CD4-positive, alpha-beta T cell treated with Interleukin-15 for 4 hours (primary cell): ENCODE measurements around the gene APPL2.

ENCODE experiments used
- DNase-seq: peaks from one replicate; pipeline ENCODE4 v3.0.0-alpha.2; 2020; ENCODE audit warnings: low spot score

APPL2 gene

DNA sequence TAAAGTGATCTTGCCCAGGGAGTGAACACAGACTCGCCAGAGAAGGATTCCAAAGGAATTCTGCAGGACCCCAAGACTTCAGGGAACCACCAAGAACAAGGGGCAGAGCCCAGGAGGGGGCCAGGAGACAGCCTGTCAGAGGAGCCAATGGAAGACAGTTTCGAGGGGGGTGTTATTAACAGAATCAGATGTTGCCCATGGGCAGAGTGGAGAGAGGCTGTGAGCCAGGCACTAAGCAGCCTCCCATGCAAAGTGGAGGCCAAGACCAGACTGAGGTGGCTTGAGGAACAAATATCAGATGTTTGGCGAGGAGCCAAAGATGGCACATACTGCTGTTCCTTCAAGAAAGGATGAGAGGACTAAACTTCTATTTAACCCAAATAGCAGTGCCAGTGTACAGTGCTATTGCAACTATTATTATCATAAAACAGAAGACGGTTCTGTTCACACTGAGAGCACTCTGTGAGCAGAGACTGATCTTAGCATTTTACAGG, 12.6 kb downstream of the APPL2 start:
- DNase-seq, result no peak

DNA sequence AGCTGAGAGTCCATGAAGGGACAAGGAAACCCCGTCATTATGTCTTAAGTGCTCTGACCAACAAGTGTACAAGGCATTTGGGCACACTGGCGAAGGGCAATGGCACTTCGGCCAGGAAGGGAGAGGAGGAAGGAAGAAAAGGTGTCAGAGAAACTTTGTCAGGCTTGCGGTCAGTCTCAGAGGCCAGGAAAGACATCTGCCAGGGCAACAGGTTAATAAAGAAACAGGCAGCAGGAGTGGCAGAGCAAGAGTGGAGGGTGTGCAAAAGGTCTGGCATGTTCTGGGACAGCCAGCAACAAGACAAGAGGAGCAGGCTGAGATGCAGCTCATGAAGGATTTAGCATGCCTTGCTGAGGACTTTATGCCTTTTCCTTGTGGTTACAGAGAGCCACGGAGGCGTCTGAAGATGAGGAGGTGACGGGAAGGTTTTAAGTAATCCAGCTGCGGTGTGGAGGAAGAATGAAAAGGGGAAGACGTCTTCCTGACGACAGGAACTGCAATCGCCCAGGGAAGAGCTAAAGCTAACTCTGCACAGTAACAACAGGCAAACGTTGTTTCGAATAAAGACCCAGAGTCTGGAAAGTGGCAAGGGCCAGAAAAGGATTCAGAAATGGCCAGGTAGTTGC, 13.1 kb downstream of the APPL2 start:
- no peak for DNase-seq

DNA sequence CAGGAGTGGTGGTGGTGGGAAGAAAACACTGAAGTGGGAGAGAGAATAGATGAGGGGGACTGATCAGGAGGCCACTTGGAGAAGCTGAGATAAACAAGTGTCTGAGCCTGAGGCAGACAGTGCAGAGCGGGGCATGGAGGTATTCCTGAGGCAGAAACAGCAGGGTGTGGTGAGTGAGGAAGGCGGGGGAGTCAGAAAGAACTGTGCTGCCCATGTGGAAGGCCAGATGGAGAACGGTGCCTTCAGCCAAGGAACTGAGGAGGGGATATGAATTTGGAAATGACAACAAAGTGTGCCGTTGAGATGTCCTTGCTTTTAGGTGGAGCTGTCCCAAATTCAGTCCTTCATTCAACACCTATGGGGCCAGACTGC, 13.7 kb downstream of the APPL2 start:
- no peak for DNase-seq

DNA sequence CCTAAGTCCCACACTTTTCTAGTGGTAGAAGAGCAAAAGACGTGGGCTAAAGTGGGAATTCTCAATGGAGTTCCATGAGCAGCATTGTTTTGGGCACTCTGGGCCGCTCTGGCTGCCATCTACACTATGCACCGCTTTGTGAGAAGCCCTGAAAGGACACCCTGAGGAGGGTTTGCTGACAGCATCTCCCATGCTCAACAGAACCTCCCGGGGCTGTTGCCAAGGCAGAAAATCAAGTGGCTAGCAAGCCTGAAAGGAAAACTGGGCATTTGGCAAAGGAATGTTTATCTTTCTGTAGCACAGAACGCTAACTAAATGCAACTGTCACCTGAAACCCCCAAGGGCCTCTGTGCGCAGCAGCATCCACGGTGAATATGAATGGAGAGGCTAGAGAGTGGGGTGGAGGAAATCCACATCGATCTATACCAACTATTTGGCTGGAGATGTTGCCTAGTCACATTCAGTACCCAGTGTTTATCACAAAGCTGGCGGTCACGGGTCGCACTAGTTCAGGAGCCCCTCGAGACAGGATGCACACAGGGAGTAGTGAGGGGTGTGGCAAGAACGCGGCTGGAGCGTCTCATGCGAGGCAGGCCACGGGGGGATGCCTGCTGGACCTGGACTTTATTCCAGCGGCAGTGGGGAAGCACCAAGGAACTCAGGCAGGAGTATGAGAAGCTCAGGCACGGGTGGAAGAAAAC, 14.2 kb downstream of the APPL2 start:
- no peak for DNase-seq

DNA sequence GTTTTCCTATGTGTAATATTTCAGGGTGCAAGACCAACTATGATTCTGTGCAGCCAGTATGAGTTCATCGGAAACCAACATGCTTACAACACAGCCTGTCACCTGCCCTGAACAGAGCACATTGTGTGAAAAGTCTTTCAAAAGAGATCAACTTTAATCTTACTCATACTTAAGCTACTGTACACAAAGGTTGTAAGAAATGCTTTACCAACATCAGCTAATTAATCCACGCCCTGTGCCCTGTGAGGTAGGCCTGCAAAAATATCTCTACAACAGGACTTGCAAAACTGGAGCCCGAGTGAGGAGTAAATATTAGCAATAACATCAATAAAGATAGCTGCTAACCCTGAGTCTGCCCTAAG, 15.1 kb downstream of the APPL2 start:
- DNase-seq, result no peak

DNA sequence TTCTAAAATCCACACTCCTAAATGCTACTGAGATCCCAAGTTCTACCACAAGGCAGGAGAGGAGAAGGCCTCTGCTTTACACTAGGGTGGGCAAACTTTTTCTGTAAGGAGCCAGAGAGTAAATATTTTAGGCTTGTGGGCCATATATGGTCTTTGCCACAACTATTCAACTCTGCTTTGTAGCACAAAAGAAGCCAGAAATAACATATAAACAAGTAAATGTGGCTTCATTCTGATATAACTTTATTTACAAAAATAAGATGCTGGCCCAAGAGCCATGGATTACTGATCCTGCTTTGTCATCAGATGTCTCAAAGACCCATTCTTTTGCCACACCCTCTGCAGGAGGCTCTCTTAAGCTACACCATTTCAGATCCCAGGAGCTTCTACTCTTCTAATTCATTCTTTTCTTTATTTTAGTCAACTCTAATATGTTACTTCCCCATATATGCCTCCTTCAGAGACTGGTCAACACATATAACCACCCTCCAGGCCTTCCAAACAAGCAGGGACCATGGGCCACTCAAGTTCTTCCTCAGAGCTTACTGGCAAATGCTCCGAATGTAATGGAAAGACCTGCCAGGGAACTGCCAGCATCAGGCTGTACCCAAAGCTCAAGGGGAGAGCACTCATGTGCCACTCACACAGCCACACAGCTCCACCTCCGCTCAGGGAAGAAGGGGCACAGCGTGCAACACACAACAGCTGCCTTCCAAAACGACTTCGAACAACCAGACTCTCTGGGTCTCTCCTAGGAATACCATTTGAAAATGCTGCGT, 15.6 kb downstream of the APPL2 start:
- no peak for DNase-seq

DNA sequence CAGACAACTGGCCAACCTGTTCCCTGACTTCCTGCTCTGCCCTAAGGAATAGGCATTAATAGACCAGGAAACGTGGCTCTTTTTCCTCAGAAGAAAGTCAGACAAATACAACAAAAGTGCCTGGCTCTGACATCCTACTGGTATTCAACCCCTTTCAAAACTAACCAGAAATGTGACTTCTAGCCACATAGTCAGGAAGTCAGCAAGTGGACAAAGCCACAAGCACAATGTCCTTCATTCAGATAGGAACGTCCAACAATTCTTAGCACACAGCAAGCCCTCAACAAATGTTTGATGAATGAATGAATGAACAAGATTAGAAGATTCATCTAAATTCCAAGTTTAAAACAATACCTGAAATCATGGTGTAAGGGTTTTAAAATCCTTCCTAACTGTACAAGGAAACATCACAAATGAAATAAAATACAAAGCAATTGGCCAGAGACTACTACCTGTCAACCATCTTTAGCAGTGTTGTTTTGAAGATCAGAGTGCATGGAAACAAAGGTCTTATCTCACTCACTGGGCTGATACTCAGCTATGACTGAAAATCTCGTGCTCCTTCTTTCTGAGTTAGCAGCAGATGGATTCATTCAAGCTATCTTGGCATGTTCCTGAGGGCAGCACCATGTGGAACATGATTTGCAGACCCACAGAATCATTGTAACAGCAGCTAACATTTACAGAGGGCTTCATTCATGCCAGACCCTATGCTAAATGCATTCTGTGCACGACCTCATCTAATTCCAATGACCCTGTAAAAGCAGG, 16.5 kb downstream of the APPL2 start:
- DNase-seq, result no peak

DNA sequence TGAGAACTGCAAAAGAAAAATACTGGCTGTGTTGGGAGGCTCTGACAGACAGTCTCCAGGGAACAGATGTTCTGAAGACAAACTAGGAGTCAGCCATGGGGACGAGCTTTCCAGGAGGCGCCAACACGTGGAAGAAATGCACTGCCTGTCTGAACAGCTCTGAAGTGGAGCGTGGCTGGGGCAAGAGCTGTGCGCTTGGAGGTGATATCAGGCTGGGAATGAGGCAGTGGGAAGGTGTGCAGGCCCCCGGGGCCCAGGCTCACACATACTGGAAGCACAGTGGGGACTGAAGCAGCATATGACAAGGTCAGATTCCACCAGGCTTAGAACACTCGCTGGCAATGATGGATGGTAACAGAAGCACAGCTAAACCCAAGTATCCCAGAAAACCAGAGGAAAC, 17.5 kb downstream of the APPL2 start:
- no peak for DNase-seq

DNA sequence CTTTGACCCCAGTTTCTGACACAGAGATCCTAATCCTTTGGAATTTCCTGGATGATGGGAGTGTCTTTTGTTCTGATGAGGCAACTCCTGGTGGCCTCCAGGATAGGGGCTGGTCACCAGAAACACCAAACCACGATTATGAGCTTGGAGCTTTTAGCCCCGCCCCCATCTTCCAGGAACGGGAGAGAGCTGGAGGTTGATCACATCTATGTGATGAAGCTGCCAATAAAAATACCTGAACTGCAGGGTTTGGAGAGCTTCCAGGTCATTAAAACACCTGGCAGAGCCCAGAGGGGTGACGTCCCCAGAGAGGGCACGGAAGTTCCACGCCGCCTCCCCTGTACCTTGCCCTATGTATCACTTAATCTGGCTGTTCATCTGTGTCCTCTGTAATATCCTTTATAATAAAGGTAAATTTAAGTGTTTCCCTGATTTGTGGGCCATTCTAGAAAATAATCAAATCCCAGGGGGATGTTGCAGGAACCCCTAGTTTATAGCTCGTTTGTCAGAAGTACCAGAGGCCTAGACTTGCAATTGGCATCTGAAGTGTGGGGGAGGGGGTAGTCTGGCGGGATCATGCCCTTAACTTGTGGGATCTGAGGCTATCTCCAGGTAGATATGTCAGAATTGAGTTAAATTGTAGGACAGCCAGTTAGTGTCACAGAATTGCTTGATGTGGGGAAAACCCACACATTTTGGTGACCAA, 21.2 kb downstream of the APPL2 start:
- DNase-seq, result no peak

DNA sequence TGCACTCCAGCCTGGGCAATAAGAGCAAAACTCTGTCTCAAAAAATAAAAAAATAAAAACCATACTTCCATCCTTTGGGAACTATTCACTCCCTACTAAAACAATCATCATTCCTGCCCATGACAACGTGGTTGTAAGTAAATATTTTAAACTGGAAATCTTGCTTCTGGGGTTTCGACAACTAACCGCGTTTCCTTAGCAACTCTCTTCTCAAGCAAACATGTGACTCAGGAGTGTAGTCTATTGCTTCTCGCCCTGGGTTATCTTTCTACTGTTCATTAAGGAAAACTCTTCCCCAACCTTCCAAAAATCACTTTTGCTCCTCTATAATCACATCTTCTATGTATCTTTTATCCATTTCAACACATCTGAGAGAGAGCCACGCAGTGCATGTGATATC, 21.8 kb downstream of the APPL2 start:
- DNase-seq, result no peak

DNA sequence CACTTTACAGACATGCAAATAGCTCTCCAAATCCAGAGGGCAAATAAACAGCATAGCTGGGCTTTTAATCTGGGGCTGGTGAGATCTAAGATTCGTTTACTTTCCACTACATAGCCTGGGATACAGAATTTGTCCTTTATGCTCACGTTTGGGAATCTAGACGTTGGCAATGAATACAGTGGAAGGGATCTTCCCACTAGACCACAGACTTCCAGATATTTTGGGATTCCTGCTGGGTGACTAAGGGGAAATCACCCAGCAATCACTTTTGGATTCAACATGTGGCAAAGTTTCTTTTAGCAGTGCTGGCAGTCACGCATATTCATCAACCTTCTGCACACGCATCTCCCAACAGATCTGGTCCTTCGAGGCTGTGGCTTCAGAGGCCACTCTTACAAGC, 23.5 kb downstream of the APPL2 start:
- DNase-seq, result no peak

DNA sequence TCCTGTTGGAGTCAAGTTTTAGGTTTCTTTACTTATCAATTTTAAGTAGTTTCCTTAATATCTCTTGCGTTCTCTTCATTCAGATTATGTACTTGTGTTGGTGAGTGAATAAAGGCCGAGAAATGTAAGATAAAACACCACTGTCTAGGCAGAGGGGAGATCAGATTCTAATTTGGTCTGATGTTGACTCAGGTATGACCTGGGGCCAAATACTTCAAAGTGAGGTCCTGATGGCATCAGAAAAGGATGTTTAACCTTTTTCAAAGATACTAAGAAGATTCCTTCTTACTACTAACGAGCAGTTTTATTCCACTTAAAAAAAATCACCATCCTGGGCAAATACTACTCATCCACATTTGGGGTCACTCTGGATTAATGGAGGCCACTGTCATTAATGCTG, 26.9 kb downstream of the APPL2 start:
- no peak for DNase-seq

DNA sequence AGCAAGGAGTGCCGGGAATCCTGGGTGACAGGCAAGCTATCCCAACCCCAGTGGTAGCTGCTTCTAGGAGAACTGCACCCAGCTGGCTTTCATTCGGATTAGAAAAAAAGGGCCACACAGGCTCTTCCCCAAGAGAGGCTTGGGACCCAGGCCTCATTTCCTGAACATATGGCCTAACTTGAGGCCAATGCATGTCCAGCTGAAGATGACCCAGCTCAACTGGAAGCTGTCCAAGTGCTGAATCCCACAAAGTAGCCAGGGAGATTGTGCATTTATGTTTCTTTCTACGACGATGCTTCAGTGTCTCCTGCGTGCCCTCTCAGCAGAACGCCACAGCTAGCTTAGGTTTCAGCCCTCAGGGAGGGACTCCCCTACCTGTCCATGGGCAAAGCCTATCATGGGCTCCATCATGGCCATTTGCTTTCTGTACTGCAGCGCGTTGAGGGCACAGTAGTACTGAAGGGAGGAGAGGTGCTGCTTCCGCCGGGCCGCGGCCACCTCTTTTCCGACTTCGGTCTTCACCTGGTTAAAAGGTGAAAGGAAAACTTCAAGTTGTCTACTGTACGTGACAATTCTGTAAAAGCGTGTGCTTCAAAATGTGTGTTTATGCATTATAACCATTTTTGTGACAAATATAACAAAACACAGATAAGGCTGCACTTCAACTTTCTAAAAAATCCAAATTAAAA, 29.1 kb downstream of the APPL2 start:
- no peak for DNase-seq

DNA sequence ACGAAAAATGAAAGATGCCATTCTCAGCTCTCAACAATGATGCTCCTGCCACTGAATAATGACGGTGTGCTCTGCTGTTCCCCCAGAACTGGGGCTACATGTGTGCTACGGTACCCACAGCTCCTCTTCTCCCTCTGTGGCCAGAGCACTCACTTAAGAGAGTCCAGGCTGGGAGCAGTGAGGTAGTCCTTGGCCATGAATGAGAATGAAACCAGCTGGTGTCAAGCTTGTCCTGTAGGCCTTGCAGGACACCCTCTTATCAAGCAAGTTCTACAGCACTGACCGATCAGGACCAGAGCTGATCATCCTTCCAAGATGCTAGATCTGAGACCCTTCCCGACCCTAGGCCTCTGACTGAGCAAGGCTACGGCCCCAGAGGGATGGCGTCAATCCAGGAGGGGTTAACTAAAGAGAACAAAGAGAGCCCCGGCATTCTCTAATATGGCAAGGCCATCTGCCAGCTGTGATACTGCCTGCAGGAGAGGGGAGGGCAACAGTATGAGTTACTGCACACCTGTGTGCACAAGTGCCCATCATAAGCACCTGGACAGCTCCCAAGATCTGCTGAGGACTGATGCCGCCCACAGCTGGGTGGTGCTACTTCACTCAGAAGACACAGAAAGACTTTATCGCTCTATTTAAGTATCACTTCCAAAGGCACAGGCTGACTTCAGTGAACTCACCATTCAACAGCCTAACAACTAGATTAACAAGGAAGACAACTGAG, 30.5 kb downstream of the APPL2 start:
- no peak for DNase-seq

DNA sequence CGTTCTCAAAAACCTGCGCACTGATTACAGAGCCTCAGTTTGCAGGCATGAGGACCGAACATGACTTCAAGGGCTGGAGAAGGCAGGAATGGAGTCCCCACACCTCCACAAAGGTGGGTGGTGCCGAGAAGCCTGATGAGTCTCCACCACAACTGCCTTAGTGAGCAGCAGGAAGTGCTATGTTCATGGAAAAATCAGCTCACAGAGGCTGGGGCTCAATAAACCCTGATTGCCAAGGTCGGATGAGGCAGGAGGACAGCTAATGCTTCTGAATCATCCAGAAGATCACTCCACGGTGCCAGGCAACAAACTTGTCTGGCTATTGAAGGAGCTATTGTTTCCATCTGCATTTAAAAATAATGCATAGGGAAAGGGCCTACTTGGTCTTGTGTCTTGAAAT, 31.1 kb downstream of the APPL2 start:
- DNase-seq, result no peak

DNA sequence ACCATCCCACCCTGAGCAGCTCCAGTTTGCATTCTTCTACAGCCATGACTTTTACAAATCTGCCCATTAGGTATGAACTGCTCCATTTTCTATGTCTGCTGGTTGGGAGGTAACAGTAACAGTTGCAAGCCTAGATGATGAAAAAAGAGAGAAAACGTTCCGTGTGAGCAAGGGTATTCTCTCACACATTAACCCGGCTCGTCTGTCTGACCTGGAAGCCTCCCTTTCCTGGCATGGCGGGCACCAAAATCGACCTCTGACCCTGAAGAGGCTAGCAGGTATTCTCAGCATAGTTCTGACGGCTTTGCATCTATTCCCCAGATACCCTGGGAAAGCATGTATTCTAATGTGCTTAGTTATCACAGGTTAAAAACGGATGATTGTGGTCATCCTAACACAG, 31.8 kb downstream of the APPL2 start:
- no peak for DNase-seq

DNA sequence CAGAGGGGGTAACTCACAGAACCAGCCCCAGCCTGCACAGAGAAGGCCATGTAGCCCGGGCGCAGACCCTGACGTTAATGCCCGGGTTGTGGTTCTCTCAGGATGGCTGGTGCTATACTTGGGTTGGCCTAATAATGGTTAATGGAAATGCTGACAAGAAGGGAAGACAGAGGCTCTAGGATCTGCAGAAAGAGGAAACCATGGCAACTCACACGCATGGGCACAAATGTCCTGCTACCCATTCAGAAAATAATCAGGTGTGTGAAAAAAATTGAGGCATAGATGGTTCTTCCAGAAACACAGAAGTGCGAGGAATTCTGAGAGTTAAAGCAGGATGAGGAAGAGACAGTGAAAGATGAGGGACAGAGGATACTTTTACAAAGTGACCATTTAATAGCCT, 33.8 kb downstream of the APPL2 start:
- DNase-seq, result no peak

DNA sequence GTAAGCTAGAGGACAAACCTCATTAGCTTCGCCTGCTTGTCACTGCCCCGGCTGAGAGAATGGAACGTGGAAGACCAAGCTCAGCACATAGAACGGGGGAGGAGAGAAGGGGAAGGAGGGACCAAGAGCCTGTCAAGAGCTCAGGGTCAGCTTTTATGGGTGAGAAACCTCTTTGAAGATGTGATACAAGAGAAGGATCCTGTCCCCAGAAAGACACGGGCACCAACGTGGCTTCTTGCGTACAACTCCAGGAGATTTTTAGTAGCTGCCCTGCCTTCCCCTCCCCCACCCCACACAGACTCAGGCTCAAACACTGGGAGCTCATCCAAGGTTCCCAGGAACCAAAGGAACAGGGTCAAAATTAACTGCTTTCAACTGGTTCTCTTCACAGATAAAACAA, 34.7 kb downstream of the APPL2 start:
- DNase-seq, result no peak

DNA sequence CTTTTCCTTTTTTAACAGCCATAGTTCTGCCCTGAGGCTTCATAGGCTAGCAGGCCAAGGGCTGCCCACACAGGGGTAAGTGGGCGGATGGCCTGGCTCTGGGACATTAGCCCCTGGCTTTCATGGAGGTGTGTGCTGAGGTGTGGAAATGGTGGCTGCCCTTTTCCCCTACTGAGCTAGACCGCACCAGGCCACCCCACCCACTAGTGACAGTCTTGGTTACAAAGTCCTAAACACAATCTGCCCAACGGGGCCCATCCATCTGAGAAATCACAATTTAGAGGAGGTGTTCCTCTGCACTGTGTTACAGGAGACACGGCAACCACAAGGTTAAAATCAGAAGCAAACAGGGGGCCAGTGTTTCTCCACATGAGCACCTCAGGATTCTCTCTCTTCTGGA, 35.6 kb downstream of the APPL2 start:
- no peak for DNase-seq

DNA sequence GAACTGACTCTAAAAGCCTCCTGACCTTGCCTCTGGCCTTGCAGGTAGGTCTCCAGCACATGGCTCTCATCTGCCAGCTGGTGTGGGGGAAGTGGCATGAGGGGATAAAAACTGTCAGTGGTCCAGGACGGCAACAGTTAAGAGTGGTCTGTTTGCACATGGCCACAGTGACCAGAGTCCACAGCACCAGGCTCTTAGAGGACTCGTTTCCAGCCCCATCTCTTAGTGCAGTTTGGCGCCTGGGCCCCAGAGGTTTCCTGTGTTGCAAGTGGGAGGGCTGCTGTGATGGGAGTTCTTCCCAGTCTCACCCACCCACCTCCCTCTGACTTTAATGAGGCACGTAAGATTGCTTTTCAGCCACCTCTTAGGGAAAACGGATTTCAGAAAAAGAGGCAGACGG, 37.0 kb downstream of the APPL2 start:
- no peak for DNase-seq

DNA sequence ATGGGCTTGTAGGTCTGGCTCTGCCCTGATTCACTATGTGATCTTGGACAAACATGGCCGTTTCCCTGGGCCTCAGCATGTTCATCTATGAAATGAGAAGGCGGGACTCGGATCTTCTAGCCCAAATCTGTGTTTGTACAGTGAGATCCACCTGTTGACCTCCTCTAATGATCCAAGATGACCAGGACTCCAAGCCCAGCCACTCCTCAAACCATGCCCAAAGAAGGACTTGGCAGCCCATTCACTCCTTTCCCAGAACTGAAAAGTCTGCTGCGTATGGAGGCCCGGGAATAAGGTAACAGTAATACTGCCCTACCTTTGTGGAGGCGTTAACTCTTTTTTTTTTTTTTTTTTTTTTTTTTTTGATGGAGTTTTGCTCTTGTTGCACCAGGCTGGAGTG, 39.9 kb downstream of the APPL2 start:
- no peak for DNase-seq
